B cell (primary cell): ENCODE measurements around the gene SINHCAF. TPM values are rescaled to one million over a fixed set of nuclear protein-coding genes. Genes with fewer than 3 reads are reported as not detected.

Experiments used
- ATAC-seq: fragments of 200-7000 bp; cut with Tn5 transposase; one replicate; pipeline ENCODE4 v1.10.0; 2021; ENCODE audit warnings: low read depth, mild to moderate bottlenecking, moderate number of reproducible peaks, moderate library complexity
- CTCF ChIA-PET: fragments of 350-600 bp; sonication (Branson Sonifier 250); formaldehyde crosslinking; loops from one replicate; lab custom pipeline; 2021; ENCODE audit warnings: antibody characterized with exemption, inconsistent platforms; lab: Charles Lee
- POLR2A ChIA-PET: fragments of 350-600 bp; sonication (Branson Sonifier 250); formaldehyde crosslinking; loops from one replicate; lab custom pipeline; 2021; ENCODE audit warnings: antibody characterized with exemption; lab: Charles Lee
- DNase-seq: peaks from one replicate; pipeline ENCODE4 v3.0.0; 2013
- H2AFZ ChIP-seq: 2 replicates; pipeline ENCODE4 v1.6.1; 2012; ENCODE audit warnings: mild to moderate bottlenecking, low read depth, low read length; ENCODE audit not compliant: insufficient read depth, poor library complexity, severe bottlenecking
- H3K27ac ChIP-seq, 2 donors: 1 replicate in 1 of 2; 2 replicates in 1 of 2; pipeline ENCODE4 v1.5.1; 2012 to 2013; ENCODE audit warnings: low read length in 2 of 2, mild to moderate bottlenecking in 2 of 2, moderate library complexity in 1 of 2
- H3K27me3 ChIP-seq, 4 experiments: fragments of 200-600 bp in 1 of 4; sonication (generic) in 1 of 4; replicated peaks in 1 of 4; 1 replicate in 2 of 4; 2 replicates in 2 of 4; pipeline versions ENCODE4 v1.6.1 to v1.7.0; 2013 to 2016; ENCODE audit warnings: low read length in 3 of 4, mild to moderate bottlenecking in 2 of 4, mixed read lengths in 1 of 4, moderate library complexity in 1 of 4; ENCODE audit not compliant: insufficient read depth in 4 of 4, control insufficient read depth in 3 of 4; ENCODE audit errors: control extremely low read depth in 1 of 4
- H3K36me3 ChIP-seq, 2 experiments: replicated peaks in 1 of 2; 1 replicate in 1 of 2; 2 replicates in 1 of 2; pipeline versions ENCODE4 v1.6.1 to v1.7.1; 2013; ENCODE audit warnings: low read length in 1 of 2; ENCODE audit not compliant: insufficient read depth in 2 of 2, control insufficient read depth in 1 of 2; ENCODE audit errors: control extremely low read depth in 1 of 2, extremely low read depth in 1 of 2
- H3K4me1 ChIP-seq, 2 donors: fragments of 200-600 bp in 1 of 2; sonication (generic) in 1 of 2; 1 replicate in 1 of 2; 2 replicates in 1 of 2; pipeline versions ENCODE4 v1.5.1 to v1.6.1; 2013 to 2017; ENCODE audit warnings: low read length in 2 of 2; ENCODE audit not compliant: control insufficient read depth in 2 of 2, insufficient read depth in 2 of 2
- H3K4me2 ChIP-seq: replicated peaks from 2 replicates; pipeline ENCODE3; 2012; ENCODE audit warnings: mild to moderate bottlenecking, low read depth, low read length; ENCODE audit not compliant: poor library complexity, severe bottlenecking
- H3K4me3 ChIP-seq, 5 experiments: fragments of 200-600 bp in 1 of 5; sonication (generic) in 1 of 5; 1 replicate in 3 of 5; 2 replicates in 2 of 5; pipeline versions ENCODE4 v1.5.1 to v1.7.0; 2011 to 2016; ENCODE audit warnings: low read length in 4 of 5, mild to moderate bottlenecking in 4 of 5, low read depth in 2 of 5, control low read depth in 1 of 5, moderate library complexity in 1 of 5; ENCODE audit not compliant: insufficient read depth in 1 of 5; ENCODE audit errors: control extremely low read depth in 1 of 5, extremely low read depth in 1 of 5
- H3K79me2 ChIP-seq: fragments of 200-600 bp; sonication (generic); one replicate; pipeline ENCODE4 v1.6.0; 2016; ENCODE audit warnings: low read length; ENCODE audit not compliant: control insufficient read depth, insufficient read depth
- H3K9ac ChIP-seq: fragments of 200-600 bp; sonication (generic); 2 replicates; pipeline ENCODE4 v1.6.1; 2017; ENCODE audit warnings: mild to moderate bottlenecking, low read length, moderate library complexity
- H3K9me3 ChIP-seq, 3 donors: one replicate each; pipeline versions ENCODE4 v1.6.1 to v1.7.1; 2013; ENCODE audit warnings: low read length in 2 of 3; ENCODE audit not compliant: control insufficient read depth in 2 of 3, insufficient read depth in 1 of 3; ENCODE audit errors: control extremely low read depth in 1 of 3
- H4K20me1 ChIP-seq: 2 replicates; pipeline ENCODE4 v1.6.0; 2012; ENCODE audit warnings: mild to moderate bottlenecking, low read length; ENCODE audit not compliant: insufficient read depth, control insufficient read depth, poor library complexity, severe bottlenecking
- H3K27ac Mint-ChIP-seq: one replicate; pipeline ENCODE4 v1.8.0; 2021; ENCODE audit warnings: mixed read lengths
- H3K27me3 Mint-ChIP-seq: one replicate; pipeline ENCODE4 v1.8.0; 2021; ENCODE audit warnings: mixed read lengths
- H3K4me1 Mint-ChIP-seq: one replicate; pipeline ENCODE4 v1.8.0; 2021; ENCODE audit warnings: mixed read lengths
- H3K4me3 Mint-ChIP-seq: one replicate; pipeline ENCODE4 v1.8.0; 2021; ENCODE audit warnings: mixed read lengths
- H3K9me3 Mint-ChIP-seq: one replicate; pipeline ENCODE4 v1.8.0; 2022; ENCODE audit warnings: mixed read lengths; ENCODE audit not compliant: insufficient read depth
- CTCF ChIP-seq: fragments of 200-600 bp; IDR thresholded peaks from one replicate; pipeline ENCODE4 v1.8.0; 2022; ENCODE audit warnings: antibody characterized with exemption, mild to moderate bottlenecking
- EZH2 ChIP-seq: IDR thresholded peaks from 2 replicates; pipeline ENCODE4 v1.6.1; 2012; ENCODE audit warnings: borderline replicate concordance, low read depth, mild to moderate bottlenecking, moderate library complexity, low read length; ENCODE audit not compliant: insufficient read depth, poor library complexity, severe bottlenecking
- whole genome bisulfite sequencing: methylation state at CpG from one replicate; pipeline ENCODE4 v1.1.5; 2013; ENCODE audit warnings: missing lambda C conversion rate; ENCODE audit not compliant: insufficient coverage; 5-methylcytosine and 5-hydroxymethylcytosine counted together
- intact Hi-C: fragments of 100-400 bp; cut with micrococcal nuclease; formaldehyde crosslinking; loops from one replicate; pipeline ENCODE4 v1.10.0; 2022
- polyA plus RNA-seq: library from polyadenylated mRNA; depleted of rRNA; stranded (reverse); fragments of >200 nt; gene quantifications from 2 replicates; pipeline ENCODE4 v1.2.3, GENCODE V29; 2012
- total RNA-seq, 2 donors: library from RNA; stranded (reverse); fragments of 120-200 nt in 1 of 2; gene quantifications; 1 replicate in 1 of 2; 2 replicates in 1 of 2; pipeline versions ENCODE4 v1.2.3 to v1.2.4, GENCODE V29; 2013 to 2022

SINHCAF gene
- total and polyA plus RNA-seq, 2 donors (not counting 1 experiment from before 2014, with no cell fraction given) = 43.5 to 129 TPM

- Mint-ChIP-seq H3K27ac (no peak overlapping the region), H3K4me1 (no peaks in the 10 kb centered on the region), H3K27me3 (no peaks in the 10 kb centered on the region), H3K9me3 (no peaks in the 10 kb centered on the region), H3K4me3 (no peak overlapping the region)
- WGBS = no CpG with 5 or more reads among the region's 1 CpG
- intact Hi-C loops = no loop called here
- ChIA-PET POLR2A (interaction anchor here (0.6 kb wide), 1 partner anchor 289 kb away, joined by 3 read pairs; no protein-coding TSS in a partner anchor), CTCF (interaction anchor here (1.0 to 1.8 kb wide), 3 partner anchors 22 to 70 kb away, joined by 4 to 9 read pairs (median 4); no protein-coding TSS in a partner anchor)
- DNase-seq (no peak), ATAC-seq (no peak)
- Histone ChIP-seq H3K79me2 (no peaks in the 10 kb centered on the region), H2AFZ (no peak overlapping the region), H3K27me3 (no peaks in the 10 kb centered on the region), H3K4me2 (no peak overlapping the region), H3K9ac (no peak overlapping the region), H4K20me1 (no peaks in the 10 kb centered on the region), H3K9me3 (no peaks in the 10 kb centered on the region), H3K27ac (no peak overlapping the region), H3K4me3 (no peak overlapping the region), H3K36me3 (no peaks in the 10 kb centered on the region), H3K4me1 (no peaks in the 10 kb centered on the region)
- TF ChIP-seq EZH2 = no peak
- no peak for TF ChIP-seq CTCF
These were observed 16.3 kb upstream of the SINHCAF start for GRCh38 chr12:31342286-31342685.

GRCh38 chr12:31339831-31340622, 14.1 kb upstream of the SINHCAF start:
- no peak overlapping the region for H3K4me2 ChIP-seq
- CTCF ChIA-PET = no interaction called here
- H3K27ac Mint-ChIP-seq = no peak overlapping the region

More at GRCh38 chr12:31339831-31340622, 14.1 kb upstream of the SINHCAF start:
- Mint-ChIP-seq H3K4me3 (no peak overlapping the region), H3K27me3 (no peaks in the 10 kb centered on the region), H3K4me1 (no peaks in the 10 kb centered on the region), H3K9me3 (no peaks in the 10 kb centered on the region)
- no peak for DNase-seq
- no peak for ATAC-seq
- POLR2A ChIA-PET = interaction anchor here (0.6 kb wide), 2 partner anchors 11 to 350 kb away, joined by 3 read pairs; no protein-coding TSS in a partner anchor
- H2AFZ ChIP-seq = no peak overlapping the region
- H4K20me1 ChIP-seq = no peaks in the 10 kb centered on the region
- H3K36me3 ChIP-seq = no peaks in the 10 kb centered on the region
- no peaks in the 10 kb centered on the region for H3K9me3 ChIP-seq
- no peaks in the 10 kb centered on the region for H3K79me2 ChIP-seq
- no peak overlapping the region for H3K27ac ChIP-seq
- H3K27me3 ChIP-seq = no peaks in the 10 kb centered on the region
- intact Hi-C loops = no loop called here
- TF ChIP-seq CTCF (no peak), EZH2 (no peak)
- no peak overlapping the region for H3K9ac ChIP-seq
- no peak overlapping the region for H3K4me3 ChIP-seq
- WGBS = 89% methylated on average over 5 of the region's 10 CpGs
- H3K4me1 ChIP-seq = no peaks in the 10 kb centered on the region
